Suppressor macrophage treated with lipopolysaccharide for 4 hours (primary cell): ENCODE data around the gene KIF11.
"Not testable (repeated sequence)": the region's sequence is repeated elsewhere in the genome, so short reads cannot be mapped to it uniquely, and the experiment has no call there.

Source experiments
- DNase-seq: peaks from one replicate; pipeline ENCODE4 v3.0.0-alpha.2; 2020

KIF11 gene

GRCh38 chr10:92592761-92593618, at the start of gene KIF11:
Gene KIF11 (plus strand): TSS chr10:92593130. CDS start chr10:92593376, 246 bp downstream.
- peak; percentile 98 for DNase-seq

DNA sequence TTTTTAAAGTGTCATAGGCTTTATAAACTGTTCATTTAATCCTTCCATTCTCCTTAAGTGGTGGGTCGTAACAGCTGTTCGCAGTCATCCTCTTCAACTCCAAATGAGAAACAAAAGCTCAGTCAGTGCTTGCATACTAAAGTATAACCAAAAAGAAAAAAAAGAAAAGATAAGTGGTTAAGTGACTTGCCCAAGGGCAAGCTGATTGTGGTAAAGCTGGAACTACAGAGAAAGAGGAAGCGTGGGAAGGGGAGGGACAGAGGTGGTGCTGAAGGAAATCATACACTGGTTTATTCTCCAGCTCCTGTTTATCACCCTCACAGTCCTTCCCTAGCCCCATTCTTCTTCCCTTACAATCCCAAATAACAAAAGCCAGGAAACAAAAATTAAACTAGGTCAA, 48.6 kb upstream of the KIF11 start:
- peak; percentile 73 for DNase-seq

- DNase-seq, result no peak
These were observed 47.4 kb upstream of the KIF11 start for GRCh38 chr10:92545556-92545955.

GRCh38 chr10:92547676-92548075, 45.3 kb upstream of the KIF11 start:
- DNase-seq, result no peak

DNA sequence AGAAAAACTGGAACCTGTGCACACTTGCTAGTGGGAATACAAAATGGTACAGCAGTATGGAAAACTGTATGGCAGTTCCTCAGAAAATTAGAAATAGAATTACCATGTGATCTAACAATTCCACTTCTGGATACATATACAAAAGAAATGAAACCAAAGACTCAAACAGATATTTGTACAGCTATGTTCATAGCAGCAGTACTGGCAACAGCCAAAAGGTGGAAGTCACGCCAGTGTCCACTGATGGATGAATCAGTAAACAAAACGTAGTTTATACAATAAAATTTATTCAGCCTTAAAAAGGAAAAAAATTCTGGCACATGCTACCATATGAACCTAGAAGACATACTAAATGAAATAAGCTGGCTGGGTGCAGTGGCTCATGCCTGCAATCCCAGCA, 42.0 kb upstream of the KIF11 start:
- no peak for DNase-seq

GRCh38 chr10:92552310-92552709, 40.6 kb upstream of the KIF11 start:
- DNase-seq, result no peak

DNA sequence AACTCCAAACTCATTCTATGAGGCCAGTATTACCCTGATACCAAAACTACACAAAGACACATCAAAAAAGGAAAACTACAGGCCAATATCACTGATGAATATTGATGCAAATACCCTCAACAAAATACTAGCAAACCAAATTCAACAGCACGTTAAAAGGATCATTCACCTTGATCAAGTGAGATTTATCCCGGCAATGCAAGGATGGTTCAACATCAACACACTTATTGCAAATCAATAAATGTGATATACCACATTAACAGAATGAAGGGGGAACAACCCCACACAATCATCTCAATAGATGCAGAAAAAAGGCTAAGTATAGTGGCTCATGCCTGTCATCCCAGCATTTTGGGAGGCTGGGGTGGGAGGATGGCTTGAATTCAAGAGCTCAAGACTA, 39.0 kb upstream of the KIF11 start:
- DNase-seq, result no peak

GRCh38 chr10:92559046-92559445, 33.9 kb upstream of the KIF11 start:
- DNase-seq, result no peak

DNA sequence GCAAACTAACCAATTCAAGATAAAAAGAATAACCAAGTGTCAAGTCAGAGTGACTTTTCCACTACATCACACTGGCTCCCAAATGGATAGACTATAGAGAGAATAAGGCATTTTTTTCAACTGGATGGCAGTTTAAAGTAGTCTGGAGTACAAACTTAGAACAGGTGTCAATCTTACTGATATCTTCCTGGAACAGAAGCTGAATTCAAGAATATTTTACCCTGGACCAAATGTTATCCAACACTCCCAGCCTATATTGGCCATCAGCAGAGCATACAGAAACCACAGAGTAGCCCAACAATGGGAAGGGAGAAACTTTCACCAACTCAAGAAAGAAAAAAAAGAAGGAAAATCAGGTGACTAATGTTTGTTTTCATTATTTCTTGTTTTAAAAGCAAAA, 30.5 kb upstream of the KIF11 start:
- no peak for DNase-seq

GRCh38 chr10:92567952-92568600, 24.9 kb upstream of the KIF11 start:
- DNase-seq, result peak; percentile 32

DNA sequence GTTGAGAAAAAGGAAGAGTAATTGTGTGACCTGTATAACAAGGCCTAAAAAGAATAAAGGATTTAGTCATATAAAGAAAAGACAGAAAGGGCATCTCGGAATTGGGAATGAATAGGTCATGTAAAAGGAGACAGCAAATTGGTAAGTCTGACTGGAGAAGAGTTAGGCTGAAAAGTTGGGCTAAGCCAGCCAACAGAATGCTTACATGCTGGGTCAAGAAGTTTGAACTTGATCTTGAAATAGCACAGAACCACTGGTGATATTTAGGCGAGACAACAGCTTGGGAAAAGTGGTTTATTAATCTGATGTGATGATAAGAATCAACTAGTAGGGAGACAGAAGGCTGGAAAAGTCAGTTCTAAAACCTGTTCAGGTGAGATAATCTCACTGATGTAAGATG, 23.9 kb upstream of the KIF11 start:
- no peak for DNase-seq

- not testable (repeated sequence) for DNase-seq
These were observed 23.3 kb upstream of the KIF11 start for GRCh38 chr10:92569663-92570062.

DNA sequence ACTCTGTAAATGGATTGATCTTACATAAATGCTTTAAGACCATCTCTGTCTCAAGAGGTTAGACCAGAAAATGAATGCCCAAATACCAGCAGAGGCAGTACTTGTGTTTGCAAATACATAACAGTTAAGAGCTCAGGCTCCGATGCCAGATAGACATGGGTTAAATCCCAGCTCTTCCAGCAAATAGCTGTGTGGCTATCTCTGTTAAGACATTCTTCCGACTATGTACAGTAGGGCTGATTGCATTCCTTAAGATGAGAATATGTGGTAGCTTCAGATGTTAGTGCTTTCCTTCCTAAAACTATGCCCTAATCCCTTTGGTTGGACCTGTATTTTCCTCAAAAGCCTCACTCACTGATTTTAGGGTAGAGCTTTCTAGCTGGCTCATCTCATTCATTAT, 21.3 kb upstream of the KIF11 start:
- no peak for DNase-seq

GRCh38 chr10:92572362-92573090, 20.4 kb upstream of the KIF11 start:
- DNase-seq, result no peak

- peak; percentile 51 for DNase-seq
These were observed 19.7 kb upstream of the KIF11 start for GRCh38 chr10:92573091-92573797.

GRCh38 chr10:92573798-92574547, 19.0 kb upstream of the KIF11 start, which contains the start of gene IDE:
Gene IDE (minus strand): TSS chr10:92574093. CDS start chr10:92574019, 74 bp downstream.
- DNase-seq, result peak; percentile 91

DNA sequence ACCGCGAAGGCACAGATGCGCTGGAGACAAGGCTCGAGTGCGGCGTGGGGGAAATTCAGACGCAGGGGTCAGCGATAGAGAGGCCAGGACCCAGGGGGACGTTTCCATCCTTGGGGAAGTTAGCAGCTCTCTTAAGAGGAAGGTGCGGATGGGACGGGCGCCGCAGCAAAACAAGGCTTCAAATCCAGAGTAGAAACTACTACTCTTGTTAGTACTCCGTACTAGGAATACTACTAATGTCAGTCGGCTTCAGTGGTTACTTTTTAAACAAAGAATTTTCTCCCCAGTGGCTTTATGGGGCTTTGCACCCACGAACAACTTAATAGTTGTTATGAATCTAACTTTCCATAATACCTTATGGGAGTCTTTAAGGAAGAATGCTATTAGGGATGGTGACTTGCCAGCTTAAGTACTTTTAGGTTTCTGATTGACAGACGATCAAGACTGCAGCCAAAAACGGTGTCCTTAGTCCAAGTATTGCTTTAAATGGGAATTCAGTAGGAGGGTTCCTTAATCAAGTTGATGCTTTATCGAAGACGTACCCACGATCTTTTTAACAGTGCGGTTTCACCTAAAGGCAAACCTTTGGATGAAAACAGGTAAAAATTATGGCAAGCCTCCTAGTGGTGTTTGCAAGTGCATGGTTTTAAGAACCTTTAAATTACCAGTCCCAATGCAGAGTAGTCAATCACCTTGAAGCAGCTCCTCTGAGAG, 18.2 kb upstream of the KIF11 start:
- DNase-seq, result peak; percentile 81

GRCh38 chr10:92575961-92576360, 17.0 kb upstream of the KIF11 start:
- DNase-seq, result peak; percentile 63

DNA sequence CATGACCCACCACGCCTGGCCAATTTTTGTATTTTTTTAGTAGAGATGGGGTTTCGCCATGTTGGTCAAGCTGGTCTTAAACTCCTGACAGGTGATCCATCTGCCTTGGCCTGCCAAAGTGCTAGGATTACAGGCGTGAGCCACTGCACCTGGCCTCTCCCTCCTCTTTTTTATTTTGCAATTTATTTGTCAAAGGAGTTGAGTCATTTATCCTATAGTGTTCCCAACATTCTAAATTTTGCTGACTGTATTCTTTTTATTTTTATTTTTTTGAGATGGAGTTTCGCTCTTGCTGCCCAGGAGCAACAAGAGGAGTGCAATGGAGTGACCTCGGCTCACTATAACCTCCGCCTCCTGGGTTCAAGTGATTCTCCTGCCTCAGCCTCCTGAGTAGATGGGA, 10.6 kb upstream of the KIF11 start:
- DNase-seq, result not testable (repeated sequence)

DNA sequence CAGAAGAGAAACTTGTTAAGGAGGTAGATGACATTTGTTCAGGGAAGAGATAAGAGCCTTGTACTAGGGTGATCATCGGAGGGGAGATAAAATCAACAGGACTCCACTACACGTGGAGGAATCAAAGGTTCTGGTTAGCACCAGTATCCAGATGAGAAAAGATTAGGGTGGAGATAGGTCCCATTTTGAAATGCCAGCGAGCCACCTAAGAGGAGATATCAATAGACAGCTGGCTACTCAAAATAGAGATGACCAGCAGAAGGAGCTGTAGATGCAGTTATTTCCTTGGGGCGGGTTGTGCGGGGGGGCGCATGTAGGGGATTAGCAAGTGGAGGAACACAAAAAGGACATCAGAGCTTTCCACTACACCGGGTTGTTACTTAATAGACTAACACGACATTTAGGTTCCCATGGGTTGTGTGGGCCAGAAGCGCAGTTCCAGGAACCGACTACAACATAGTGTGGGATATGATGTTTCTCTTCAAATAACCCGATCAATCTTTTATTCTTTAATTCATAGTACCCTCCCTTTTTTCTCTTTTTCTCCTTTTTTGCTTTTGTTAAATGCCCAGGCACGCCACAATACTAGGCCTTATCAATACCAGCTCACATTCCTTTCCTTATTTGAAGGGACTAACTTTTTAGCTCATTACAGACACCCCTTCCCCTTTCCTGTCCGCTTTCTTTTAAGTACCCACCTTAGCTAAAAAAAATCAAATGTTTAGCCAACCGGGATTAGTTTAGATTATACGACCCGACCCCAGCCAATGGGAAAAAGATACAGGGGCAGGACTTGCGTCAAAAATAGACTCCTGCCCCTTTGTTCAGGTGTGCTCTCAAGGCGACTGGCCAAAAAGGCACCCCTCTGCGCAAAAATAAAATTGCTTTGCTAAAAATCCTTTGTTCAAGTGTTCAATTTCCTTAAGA, 2.0 kb upstream of the KIF11 start:
- peak; percentile 18 for DNase-seq
